ENCODE measurements around the gene CASP8AP2.
"Not testable (repeated sequence)": the region's sequence is repeated elsewhere in the genome, so short reads cannot be mapped to it uniquely, and the experiment has no call there.

CASP8AP2 gene

GRCh38 chr6:89826029-89826528 is 3.6 kb upstream of the CASP8AP2 start:
- no peak for DNase-seq

GRCh38 chr6:89828475-89828987 is 1.1 kb upstream of the CASP8AP2 start:
- DNase-seq = not testable (repeated sequence)

GRCh38 chr6:89828988-89829471 is 650 bp upstream of the CASP8AP2 start:
- no peak for DNase-seq

GRCh38 chr6:89830170-89830809 is 610 bp downstream of the CASP8AP2 start:
- peak in 1 of 2 experiments; percentile 1 for DNase-seq

GRCh38 chr6:89834884-89835792 is 5.5 kb downstream of the CASP8AP2 start:
- DNase-seq = no peak

GRCh38 chr6:89836639-89837222 is 7.1 kb downstream of the CASP8AP2 start:
- DNase-seq = no peak

GRCh38 chr6:89840538-89840937 is 10.9 kb downstream of the CASP8AP2 start:
- DNase-seq = no peak

- no peak for DNase-seq
Measured at GRCh38 chr6:89842228-89842627, 12.5 kb downstream of the CASP8AP2 start.

GRCh38 chr6:89843070-89843469 is 13.4 kb downstream of the CASP8AP2 start:
- DNase-seq = no peak

- not testable (repeated sequence) for DNase-seq
Measured at GRCh38 chr6:89847513-89847912, 17.8 kb downstream of the CASP8AP2 start.

GRCh38 chr6:89853068-89853467 is 23.4 kb downstream of the CASP8AP2 start:
- no peak for DNase-seq

GRCh38 chr6:89858041-89858440 is 28.4 kb downstream of the CASP8AP2 start:
- DNase-seq = no peak

GRCh38 chr6:89859744-89860143 is 30.1 kb downstream of the CASP8AP2 start:
- DNase-seq = no peak

- DNase-seq = no peak
Measured at GRCh38 chr6:89862273-89862672, 32.6 kb downstream of the CASP8AP2 start.

GRCh38 chr6:89862698-89863097 is 33.0 kb downstream of the CASP8AP2 start:
- no peak for DNase-seq

GRCh38 chr6:89866024-89866678 is 36.5 kb downstream of the CASP8AP2 start:
- DNase-seq = no peak

GRCh38 chr6:89873721-89874120 is 44.0 kb downstream of the CASP8AP2 start:
- no peak for DNase-seq

- DNase-seq = no peak
Measured at GRCh38 chr6:89874438-89874837, 44.8 kb downstream of the CASP8AP2 start.

GRCh38 chr6:89886378-89887120 is 56.9 kb downstream of the CASP8AP2 start:
- DNase-seq = no peak

GRCh38 chr6:89887452-89888137 is 57.9 kb downstream of the CASP8AP2 start:
- DNase-seq = no peak

- DNase-seq = no peak
Measured at GRCh38 chr6:89888138-89888514, 58.4 kb downstream of the CASP8AP2 start.

Data from NCI-H1930 (cell line).